Nucleus accumbens (tissue), 56 donors: ENCODE data around the gene ZBTB39.
A peak's percentile ranks its signal among the peaks of the same experiment; 100 is the strongest.
"Not testable (repeated sequence)": the region's sequence is repeated elsewhere in the genome, so short reads cannot be mapped to it uniquely, and the experiment has no call there.

Experiments used
- DNase-seq, 56 donors: peaks; one replicate each; lab custom pipeline; 2025; lab: John Stamatoyannopoulos, UW

Gene ZBTB39, protein sequence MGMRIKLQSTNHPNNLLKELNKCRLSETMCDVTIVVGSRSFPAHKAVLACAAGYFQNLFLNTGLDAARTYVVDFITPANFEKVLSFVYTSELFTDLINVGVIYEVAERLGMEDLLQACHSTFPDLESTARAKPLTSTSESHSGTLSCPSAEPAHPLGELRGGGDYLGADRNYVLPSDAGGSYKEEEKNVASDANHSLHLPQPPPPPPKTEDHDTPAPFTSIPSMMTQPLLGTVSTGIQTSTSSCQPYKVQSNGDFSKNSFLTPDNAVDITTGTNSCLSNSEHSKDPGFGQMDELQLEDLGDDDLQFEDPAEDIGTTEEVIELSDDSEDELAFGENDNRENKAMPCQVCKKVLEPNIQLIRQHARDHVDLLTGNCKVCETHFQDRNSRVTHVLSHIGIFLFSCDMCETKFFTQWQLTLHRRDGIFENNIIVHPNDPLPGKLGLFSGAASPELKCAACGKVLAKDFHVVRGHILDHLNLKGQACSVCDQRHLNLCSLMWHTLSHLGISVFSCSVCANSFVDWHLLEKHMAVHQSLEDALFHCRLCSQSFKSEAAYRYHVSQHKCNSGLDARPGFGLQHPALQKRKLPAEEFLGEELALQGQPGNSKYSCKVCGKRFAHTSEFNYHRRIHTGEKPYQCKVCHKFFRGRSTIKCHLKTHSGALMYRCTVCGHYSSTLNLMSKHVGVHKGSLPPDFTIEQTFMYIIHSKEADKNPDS

DNA sequence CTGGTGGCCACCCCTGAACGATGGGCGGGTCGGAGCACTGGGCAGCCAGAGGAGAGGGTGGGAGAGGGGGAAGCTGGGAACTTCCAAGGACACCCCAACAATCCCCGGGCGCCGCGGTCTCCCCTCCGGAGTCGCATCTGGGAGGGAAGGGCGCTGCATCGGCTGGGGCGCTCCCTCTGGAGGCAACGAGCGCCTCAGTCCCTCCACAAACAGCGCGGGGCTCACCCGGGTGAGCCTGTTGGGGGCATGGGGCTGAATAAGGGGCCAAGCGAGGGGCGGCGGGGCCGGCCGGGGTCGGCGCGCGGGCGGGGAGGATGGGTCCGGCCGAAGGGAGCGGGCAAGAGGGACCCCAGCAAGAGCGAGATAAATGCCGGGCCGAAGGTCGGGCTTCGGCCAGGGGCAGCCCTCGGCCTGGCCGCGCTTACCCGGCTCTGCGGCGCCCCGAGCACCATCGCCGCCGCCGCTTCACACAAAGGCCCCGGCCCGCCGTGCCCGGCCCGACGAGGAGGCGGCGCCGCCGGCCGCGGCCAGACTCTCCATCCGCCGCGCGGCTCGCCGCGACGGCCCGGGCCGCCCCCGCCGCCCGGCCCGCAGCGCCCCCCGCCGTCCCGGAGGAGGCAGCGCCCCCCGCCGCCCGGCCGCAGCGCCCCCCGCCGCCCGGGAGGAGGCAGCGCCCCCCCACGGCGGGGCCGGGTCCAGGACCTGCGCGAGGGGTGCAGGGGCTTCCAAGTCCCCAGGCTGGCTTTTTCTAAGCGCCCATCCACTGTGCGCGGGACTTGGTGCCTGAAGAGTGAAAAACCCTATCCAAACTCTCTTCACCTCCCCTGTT lies at the start of gene ZBTB39:
TSS of gene ZBTB39 (minus strand) at position 567 of the 829 bp plus-strand sequence. CDS start 1,629 bp downstream, outside the sequence.
- DNase-seq: peak in 42 of 56 donors; percentile 6 to 72 (median 34)

GRCh38 chr12:57055824-57056223 lies 49.5 kb upstream of the ZBTB39 start:
- no peak for DNase-seq

GRCh38 chr12:57053901-57054300 lies 47.6 kb upstream of the ZBTB39 start:
- not testable (repeated sequence) for DNase-seq

DNA sequence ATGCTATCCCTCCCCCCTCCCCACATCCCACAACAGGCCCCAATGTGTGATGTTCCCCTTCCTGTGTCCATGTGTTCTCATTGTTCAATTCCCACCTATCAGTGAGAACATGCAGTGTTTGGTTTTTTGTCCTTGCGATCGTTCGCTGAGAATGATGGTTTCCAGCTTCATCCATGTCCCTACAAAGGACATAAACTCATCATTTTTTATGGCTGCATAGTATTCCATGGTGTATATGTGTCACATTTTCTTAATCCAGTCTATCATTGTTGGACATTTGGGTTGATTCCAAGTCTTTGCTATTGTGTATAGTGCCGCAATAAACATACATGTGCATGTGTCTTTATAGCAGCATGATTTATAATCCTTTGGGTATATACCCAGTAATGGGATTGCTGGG lies 46.8 kb upstream of the ZBTB39 start:
- not testable (repeated sequence) for DNase-seq

DNA sequence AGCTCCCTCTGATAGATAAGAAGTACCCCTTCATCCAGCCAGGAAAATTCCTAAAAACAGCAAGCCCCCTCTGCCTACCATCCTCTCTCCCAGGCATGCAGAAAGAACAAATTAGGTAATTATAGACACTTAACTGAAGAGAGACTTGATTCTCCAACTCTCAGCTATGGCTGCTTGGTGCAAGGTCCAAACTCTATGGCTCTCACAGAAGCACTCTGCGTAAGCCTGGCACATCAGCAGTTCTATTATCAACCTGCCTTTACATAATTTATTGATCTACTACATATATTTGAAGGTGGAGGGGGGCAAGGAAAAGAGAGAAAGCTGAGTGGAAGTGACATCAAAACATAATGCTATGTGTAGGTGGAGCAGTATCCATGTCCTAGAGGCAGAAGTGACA lies 44.7 kb upstream of the ZBTB39 start:
- no peak for DNase-seq

GRCh38 chr12:57049890-57050289 lies 43.5 kb upstream of the ZBTB39 start, which contains the start of gene MYO1A:
Gene MYO1A (minus strand): TSS chr12:57050129. CDS start chr12:57048323, 1,806 bp downstream.
- DNase-seq: no peak

DNA sequence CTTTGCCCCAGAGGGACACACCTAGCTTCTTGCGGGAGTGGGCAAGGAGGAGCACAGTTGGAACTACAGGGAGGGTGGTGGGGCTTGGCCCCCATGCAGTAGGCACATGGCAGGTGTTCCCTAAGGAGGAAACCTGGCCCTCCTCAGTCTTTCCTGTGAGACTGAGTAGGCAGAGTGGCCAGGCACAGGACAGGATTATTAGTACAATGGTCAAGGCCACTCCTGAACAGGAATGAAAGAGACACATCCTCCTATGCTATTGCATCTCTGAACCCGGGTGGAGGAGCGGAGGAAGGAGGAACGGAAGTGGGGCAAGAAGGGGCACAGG lies 42.7 kb upstream of the ZBTB39 start:
- no peak for DNase-seq

DNA sequence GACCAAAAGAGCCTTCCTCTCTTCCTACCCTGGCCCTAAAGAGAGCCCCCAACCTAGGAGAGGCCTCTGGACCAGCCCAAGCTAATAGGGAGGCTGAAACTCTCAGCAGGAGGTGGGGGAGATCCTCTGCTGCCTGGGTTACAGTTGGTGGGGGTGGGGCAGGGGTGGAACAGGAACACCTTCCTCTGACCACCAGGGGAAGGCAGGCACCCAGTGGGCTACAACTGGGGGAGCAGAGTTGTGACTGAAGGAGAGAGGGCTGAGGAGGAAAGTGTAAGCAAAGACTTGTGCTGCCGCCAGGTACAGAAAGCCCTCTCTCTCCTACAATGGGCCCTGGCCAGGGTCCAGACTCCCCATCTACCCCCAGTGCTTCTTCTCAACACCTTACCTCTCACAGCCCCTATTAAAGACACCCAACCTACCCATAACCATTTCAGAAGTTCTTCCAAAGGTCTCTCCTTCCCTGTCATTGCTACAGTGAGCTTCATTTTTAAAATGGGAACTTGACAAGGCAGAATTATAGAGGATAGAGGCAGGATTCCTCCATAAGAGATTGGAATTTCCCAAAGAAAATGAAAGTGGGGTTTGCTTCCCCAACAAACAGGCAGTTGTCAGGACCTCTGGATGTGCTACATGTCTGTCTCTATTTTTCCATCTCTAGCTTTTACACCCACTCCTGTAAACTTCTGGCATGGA lies 42.2 kb upstream of the ZBTB39 start:
- DNase-seq: no peak

DNA sequence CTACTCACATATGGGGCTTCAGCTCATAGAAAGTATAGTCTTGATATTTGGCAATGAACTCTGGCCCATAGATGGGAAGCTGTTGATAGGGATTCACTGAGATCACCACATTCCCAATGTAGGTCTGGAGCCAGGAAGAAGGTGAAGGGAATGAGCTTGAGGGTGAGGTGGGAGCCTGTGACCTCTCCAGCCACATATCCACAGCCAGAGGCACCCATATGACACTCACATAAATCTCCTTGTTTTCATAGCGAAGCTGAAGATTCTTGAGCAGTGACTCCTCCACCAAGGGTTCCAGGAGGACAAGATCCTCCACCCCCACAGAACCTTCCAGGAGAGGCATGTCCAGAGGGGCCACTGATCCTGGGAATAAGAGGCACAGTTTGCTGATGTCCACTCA lies 41.6 kb upstream of the ZBTB39 start:
- no peak for DNase-seq

DNA sequence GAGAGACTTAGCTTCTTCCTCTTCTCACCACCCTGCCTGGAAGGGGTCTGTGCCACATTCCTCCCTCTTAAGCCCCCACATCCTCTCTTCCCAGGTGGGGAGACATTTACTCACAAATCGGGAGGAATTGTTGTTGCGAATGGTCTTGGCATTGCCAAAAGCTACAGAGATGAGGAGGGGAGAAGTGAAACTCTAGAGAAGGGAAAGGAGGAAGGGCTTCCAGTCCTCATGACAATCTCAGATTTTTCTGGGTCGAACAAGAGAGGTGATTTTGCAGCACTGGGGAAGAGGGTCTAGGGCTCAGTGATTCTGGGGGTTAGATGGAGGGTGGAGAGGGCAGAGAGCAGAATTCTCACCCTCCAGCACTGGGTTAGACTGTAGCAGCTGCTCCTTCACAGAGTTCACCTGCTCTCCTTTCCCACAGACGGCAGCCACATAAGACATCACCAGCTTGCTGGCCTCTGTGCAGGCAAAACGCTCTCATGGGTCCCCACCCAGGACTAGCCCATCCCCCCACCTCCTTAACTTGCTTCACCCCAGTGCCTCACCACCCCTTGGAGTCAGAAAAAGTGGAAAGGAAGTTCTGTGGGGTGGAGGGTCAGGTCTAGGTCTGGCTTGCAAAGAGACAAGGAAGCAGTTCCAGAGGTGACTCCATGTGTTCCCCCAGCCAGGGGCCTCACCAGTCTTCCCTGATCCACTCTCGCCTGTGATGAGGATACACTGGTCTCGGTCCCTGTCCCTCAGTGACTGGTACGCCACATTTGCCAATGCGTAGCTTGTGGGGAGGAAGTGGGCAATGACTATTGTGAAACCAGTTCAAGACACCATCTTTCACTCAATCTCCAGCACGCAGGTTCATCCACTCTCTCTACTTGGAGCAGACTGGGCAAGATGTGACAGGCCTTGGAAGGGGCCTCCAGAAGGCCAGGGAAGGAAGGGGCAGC lies 40.9 kb upstream of the ZBTB39 start:
- peak in 1 of 56 donors; percentile 1 for DNase-seq

- DNase-seq: peak in 1 of 56 donors; percentile 36
Measured at GRCh38 chr12:57046086-57046791, 39.9 kb upstream of the ZBTB39 start.

DNA sequence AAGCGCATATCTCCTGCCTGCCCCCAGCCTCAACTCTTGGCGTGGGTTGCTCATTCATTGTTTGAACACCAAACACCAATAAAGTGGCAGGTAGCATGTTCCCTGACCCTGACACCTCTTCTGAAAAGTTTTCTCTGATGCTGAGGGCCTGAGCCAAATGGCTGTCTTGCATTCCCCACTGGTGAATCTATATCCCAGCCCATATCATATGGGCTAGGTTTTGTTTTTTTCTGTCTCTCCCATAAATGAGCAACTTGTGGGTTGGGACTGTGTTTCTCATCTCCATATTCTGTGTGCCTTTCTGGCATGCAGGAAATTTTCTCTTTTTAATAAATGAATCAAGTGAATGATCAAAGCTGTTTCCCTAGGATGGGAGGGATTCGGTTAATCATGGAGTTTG lies 38.5 kb upstream of the ZBTB39 start:
- DNase-seq: no peak

DNA sequence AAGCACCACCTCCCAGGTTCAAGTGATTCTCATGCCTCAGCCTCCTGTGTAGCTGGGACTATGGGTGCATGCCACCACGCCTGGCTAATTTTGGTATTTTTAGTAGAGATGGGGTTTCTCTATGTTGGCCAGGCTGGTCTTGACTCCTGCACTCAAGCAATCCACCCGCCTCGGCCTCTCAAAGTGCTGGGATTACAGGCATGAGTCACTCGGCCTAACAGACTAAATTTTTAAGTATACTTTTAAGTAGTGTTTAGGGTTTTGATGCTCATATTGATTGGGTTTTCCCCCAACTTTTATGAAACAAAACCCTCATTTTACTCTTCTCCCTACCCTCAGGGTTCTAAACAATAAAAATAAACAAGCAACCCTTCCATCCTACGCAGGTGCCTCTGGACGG lies 38.1 kb upstream of the ZBTB39 start:
- no peak for DNase-seq

DNA sequence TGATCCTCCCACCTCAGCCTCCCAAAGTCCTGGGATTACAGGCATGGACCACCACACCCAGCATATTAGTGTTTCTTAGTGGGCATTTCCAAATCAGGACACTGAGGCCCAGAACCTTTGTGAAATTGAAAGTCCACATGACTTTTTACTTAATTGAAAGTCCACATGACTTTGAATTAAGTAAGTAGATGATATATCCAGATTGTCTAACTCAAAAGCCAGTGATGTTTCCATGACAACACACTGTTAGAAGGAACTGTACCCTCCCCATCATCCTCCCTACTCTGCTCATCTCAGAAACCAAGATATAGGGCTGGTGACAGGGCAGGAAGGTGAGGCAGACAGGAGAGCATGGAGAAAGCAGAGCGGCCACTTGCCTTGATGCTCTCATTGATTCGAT lies 36.3 kb upstream of the ZBTB39 start:
- no peak for DNase-seq

- DNase-seq: no peak
Measured at GRCh38 chr12:57040750-57041149, 34.4 kb upstream of the ZBTB39 start.

- no peak for DNase-seq
Measured at GRCh38 chr12:57040211-57040610, 33.9 kb upstream of the ZBTB39 start.

DNA sequence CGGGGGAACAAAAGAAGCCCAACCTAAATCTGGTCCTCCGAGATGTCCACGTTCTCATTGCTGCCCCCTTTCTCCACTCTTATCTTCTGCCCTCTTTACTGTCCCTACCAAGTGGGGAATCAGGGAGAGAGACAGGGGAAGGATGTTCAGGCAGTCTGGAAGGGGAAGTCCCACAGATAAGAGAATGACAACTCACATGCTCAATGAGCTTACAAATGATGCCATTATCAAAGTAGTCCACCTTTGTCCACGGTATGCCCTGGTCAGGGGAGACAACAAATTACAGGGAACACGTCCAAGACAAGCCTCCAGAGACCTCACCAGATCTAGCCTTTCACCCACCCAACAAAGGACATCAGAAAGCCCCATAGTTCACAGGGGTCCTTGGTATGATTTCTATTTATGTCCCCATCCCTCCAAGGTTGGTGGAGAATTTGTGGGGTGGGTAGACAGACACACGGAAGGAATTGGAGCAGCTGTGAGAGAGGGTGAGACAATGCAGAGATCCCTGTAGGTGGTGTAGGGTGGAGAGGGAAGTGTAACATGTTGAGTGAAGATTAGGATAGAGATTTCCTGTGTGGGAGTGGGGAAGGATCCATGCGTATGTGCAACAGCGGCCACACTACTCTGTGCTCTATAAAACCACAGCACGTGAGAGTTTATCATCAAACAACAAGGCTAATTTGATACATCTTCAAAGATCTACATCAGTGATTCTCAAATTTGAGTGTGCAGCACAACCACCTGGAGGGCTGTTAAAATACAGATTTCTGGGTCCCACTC lies 32.9 kb upstream of the ZBTB39 start:
- no peak for DNase-seq

DNA sequence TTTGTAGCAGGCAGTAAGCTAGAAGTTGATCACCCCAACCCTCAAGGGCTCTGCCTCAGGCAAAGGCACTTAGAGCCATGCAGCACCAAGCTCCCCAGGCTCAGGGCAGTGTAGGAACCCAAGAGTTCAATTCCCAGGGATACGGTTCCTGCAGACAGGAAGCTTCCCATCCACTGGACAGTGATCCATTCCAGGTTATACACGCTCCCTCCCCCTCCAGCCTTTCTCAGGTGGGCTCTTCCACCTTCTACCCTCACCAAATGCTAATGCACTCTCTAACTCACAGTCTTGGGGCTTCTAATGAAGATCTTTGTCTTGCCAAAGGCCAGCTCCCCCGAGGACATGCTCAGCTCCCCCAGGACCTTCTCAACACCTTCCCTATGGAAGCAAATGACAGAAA lies 30.9 kb upstream of the ZBTB39 start:
- no peak for DNase-seq
